HL-60 (cell line): Measurements from ENCODE around the gene ACACB.

Experiments
- GABPA ChIP-seq: IDR thresholded peaks from 2 replicates; pipeline ENCODE4 v1.6.1; 2012; ENCODE audit warnings: low read depth
- POLR2AphosphoS5 ChIP-seq: IDR thresholded peaks from 2 replicates; pipeline ENCODE4 v1.6.1; 2012; ENCODE audit warnings: low read depth
- TF ChIP-seq, protein P1 (sequence below): IDR thresholded peaks from one replicate; pipeline ENCODE4 v1.5.1; 2011; ENCODE audit warnings: low read length, control low read depth, inconsistent platforms; ENCODE audit not compliant: insufficient read depth
- TF ChIP-seq, protein P2 (sequence below): IDR thresholded peaks from 2 replicates; pipeline ENCODE4 v1.6.1; 2012; ENCODE audit warnings: low read depth; ENCODE audit not compliant: insufficient replicate concordance

DNA sequence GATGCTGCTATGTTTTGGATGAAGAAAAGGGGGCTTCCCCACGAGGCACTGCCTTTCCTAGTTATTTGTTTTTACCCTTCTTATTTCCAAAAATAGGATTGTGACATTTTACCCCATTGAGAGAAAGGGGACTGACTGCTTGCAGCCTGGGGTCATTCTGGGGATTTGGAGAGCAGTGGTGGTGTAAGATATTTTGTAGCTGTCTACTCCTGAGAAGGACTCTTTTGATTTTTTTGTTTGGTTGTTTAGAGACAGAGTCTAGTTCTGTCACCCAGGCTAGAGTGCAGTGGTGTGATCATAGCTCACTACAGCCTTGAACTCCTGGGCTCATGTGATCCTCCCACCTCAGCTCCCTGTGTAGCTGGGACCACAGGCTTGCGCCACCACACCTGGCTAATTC is 113.8 kb downstream of the ACACB start:
- TF ChIP-seq, protein P1, sequence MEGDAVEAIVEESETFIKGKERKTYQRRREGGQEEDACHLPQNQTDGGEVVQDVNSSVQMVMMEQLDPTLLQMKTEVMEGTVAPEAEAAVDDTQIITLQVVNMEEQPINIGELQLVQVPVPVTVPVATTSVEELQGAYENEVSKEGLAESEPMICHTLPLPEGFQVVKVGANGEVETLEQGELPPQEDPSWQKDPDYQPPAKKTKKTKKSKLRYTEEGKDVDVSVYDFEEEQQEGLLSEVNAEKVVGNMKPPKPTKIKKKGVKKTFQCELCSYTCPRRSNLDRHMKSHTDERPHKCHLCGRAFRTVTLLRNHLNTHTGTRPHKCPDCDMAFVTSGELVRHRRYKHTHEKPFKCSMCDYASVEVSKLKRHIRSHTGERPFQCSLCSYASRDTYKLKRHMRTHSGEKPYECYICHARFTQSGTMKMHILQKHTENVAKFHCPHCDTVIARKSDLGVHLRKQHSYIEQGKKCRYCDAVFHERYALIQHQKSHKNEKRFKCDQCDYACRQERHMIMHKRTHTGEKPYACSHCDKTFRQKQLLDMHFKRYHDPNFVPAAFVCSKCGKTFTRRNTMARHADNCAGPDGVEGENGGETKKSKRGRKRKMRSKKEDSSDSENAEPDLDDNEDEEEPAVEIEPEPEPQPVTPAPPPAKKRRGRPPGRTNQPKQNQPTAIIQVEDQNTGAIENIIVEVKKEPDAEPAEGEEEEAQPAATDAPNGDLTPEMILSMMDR, result no peak
- TF ChIP-seq POLR2AphosphoS5 (no peak), GABPA (no peak)
- TF ChIP-seq, protein P2, sequence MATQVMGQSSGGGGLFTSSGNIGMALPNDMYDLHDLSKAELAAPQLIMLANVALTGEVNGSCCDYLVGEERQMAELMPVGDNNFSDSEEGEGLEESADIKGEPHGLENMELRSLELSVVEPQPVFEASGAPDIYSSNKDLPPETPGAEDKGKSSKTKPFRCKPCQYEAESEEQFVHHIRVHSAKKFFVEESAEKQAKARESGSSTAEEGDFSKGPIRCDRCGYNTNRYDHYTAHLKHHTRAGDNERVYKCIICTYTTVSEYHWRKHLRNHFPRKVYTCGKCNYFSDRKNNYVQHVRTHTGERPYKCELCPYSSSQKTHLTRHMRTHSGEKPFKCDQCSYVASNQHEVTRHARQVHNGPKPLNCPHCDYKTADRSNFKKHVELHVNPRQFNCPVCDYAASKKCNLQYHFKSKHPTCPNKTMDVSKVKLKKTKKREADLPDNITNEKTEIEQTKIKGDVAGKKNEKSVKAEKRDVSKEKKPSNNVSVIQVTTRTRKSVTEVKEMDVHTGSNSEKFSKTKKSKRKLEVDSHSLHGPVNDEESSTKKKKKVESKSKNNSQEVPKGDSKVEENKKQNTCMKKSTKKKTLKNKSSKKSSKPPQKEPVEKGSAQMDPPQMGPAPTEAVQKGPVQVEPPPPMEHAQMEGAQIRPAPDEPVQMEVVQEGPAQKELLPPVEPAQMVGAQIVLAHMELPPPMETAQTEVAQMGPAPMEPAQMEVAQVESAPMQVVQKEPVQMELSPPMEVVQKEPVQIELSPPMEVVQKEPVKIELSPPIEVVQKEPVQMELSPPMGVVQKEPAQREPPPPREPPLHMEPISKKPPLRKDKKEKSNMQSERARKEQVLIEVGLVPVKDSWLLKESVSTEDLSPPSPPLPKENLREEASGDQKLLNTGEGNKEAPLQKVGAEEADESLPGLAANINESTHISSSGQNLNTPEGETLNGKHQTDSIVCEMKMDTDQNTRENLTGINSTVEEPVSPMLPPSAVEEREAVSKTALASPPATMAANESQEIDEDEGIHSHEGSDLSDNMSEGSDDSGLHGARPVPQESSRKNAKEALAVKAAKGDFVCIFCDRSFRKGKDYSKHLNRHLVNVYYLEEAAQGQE, result no peak
